ENCODE data around the gene TEX29. TPM values are rescaled to one million over a fixed set of nuclear protein-coding genes. Genes with fewer than 3 reads are reported as not detected.

The TEX29 gene
- total and polyA plus RNA-seq, 2 of the 4 experiments (the other 2 are of a cell fraction), result 0.46 TPM; not detected in 1

GRCh38 chr13:111328574-111329410, 8.3 kb downstream of the TEX29 start:
- in situ Hi-C loops (cut with MboI; ENCODE audit: low sequenced_read_pairs), result no loop called here
- Histone ChIP-seq H3K23ac (ENCODE audit: low read depth, low read length) (no peak overlapping the region), H2BK15ac (ENCODE audit: low read depth, low read length) (no peak overlapping the region), H3K79me1 (ENCODE audit: low read depth in 1 of 2, low read length in 2 of 2) (no peaks in the 10 kb centered on the region), H3K9me1 (ENCODE audit: insufficient read depth, low read length) (no peaks in the 10 kb centered on the region), H3K9me3 (ENCODE audit: control insufficient read depth, insufficient read depth, low read length) (no peaks in the 10 kb centered on the region; the same call in 1 of the 2 replicates), H3K18ac (ENCODE audit: low read depth, low read length) (no peak overlapping the region), H3K4ac (ENCODE audit: low read depth, low read length) (no peak overlapping the region), H3K36me3 (ENCODE audit: control insufficient read depth, insufficient read depth, low read length) (no peaks in the 10 kb centered on the region), H4K5ac (ENCODE audit: low read depth, low read length) (no peak overlapping the region), H2AK9ac (replicated peaks; ENCODE audit: low read depth, low read length, poor library complexity) (no peak overlapping the region), H3K56ac (ENCODE audit: extremely low read depth, insufficient read depth, low read length) (no peak overlapping the region), H3K9ac (ENCODE audit: low read depth, low read length) (no peak overlapping the region), H3K4me3 (ENCODE audit: insufficient read depth, low read depth, low read length) (no peak overlapping the region), H2BK20ac (ENCODE audit: low read depth, low read length) (no peak overlapping the region), H2AFZ (replicated peaks; ENCODE audit: low read length, poor library complexity) (peak overlapping the region; percentile 56), H4K91ac (ENCODE audit: insufficient read depth, low read depth, low read length) (no peak overlapping the region), H3K27ac (ENCODE audit: insufficient read depth, low read length) (no peak overlapping the region), H3K14ac (replicated peaks; ENCODE audit: low read depth, low read length) (no peak overlapping the region), H3K4me1 (ENCODE audit: control insufficient read depth, insufficient read depth, low read length) (no peaks in the 10 kb centered on the region), H2AK5ac (ENCODE audit: low read depth, low read length) (no peak overlapping the region), H2BK120ac (ENCODE audit: low read depth, low read length) (no peak overlapping the region), H4K8ac (ENCODE audit: low read depth in 2 of 2, low read length in 2 of 2) (no peak overlapping the region), H4K20me1 (ENCODE audit: insufficient read depth, low read length) (no peaks in the 10 kb centered on the region), H2BK5ac (ENCODE audit: low read depth, low read length, poor library complexity, severe bottlenecking) (no peak overlapping the region), H3K27me3 (ENCODE audit: control insufficient read depth, insufficient read depth, low read length) (peaks cover 6% of the 10 kb centered on the region; the same call in 1 of the 2 replicates), H3K4me2 (ENCODE audit: low read depth, low read length) (no peak overlapping the region)
- DNase-seq (no peak), ATAC-seq (ENCODE audit: low read depth) (no peak)
- POLR2A ChIA-PET (ENCODE audit: unreplicated experiment), result no interaction called here
- no TSS peak for BruUV-seq (replicated peaks)
- no CpG with 5 or more reads among the region's 30 CpGs for WGBS, 2 experiments (ENCODE audit: extremely low coverage in 2 of 2, insufficient read length in 1 of 2)
- dilution Hi-C loops (cut with HindIII; ENCODE audit: low sequenced_read_pairs, unreplicated experiment), result no loop called here
- CTCF ChIA-PET, result no interaction called here
- intact Hi-C loops (cut with micrococcal nuclease), result no loop called here
- no peak for TF ChIP-seq CHD1 (IDR thresholded peaks at IDR 0.05; ENCODE audit: low read depth, low read length)
- no peak for TF ChIP-seq RCOR1 (IDR thresholded peaks at IDR 0.05; ENCODE audit: insufficient replicate concordance, low read length)
- no peak for TF ChIP-seq FOS (IDR thresholded peaks at IDR 0.05; ENCODE audit: low read depth, low read length)
- TF ChIP-seq MXI1 (IDR thresholded peaks at IDR 0.05; ENCODE audit: borderline replicate concordance, low read depth, low read length), result no peak
- TF ChIP-seq CTCF (conservative IDR thresholded peaks at IDR 0.05; ENCODE audit: low read depth, low read length), result no peak
- no peak for TF ChIP-seq USF2 (IDR thresholded peaks at IDR 0.05; ENCODE audit: low read depth, low read length)
- TF ChIP-seq BHLHE40 (IDR thresholded peaks at IDR 0.05; ENCODE audit: low read depth, low read length), result no peak
- TF ChIP-seq RAD21 (IDR thresholded peaks at IDR 0.05; ENCODE audit: low read length), result no peak
- TF ChIP-seq RFX5 (IDR thresholded peaks at IDR 0.05; ENCODE audit: low read depth, low read length), result no peak
- no peak for TF ChIP-seq SMC3 (IDR thresholded peaks at IDR 0.05; ENCODE audit: low read depth, low read length)
- TF ChIP-seq MAZ (IDR thresholded peaks at IDR 0.05; ENCODE audit: borderline replicate concordance, low read depth, low read length), result no peak
- no peak for TF ChIP-seq POLR2A (IDR thresholded peaks at IDR 0.05; ENCODE audit: low read depth, low read length)
- TF ChIP-seq NFE2L2 (IDR thresholded peaks at IDR 0.05; ENCODE audit: low read depth, low read length), result no peak
- no peak for TF ChIP-seq ELK1 (IDR thresholded peaks at IDR 0.05; ENCODE audit: borderline replicate concordance, low read depth, low read length)
- TF ChIP-seq CEBPB (IDR thresholded peaks at IDR 0.05; ENCODE audit: low read depth, low read length), result no peak

Measured in IMR-90 (cell line).